Endothelial cell of umbilical vein (primary cell): ENCODE results near the gene CDH23.

Experiments
- EZH2 ChIP-seq: IDR thresholded peaks from 2 replicates; pipeline ENCODE4 v1.6.1; 2012; ENCODE audit warnings: borderline replicate concordance, low read depth, mild to moderate bottlenecking, moderate library complexity, low read length, inconsistent platforms; ENCODE audit not compliant: severe bottlenecking
- MAX ChIP-seq: IDR thresholded peaks from 2 replicates; pipeline ENCODE4 v1.6.1; 2011; ENCODE audit not compliant: insufficient read depth, insufficient read length
- POLR2A ChIP-seq: IDR thresholded peaks from 2 replicates; pipeline ENCODE4 v1.6.1; 2012; ENCODE audit warnings: low read depth, mild to moderate bottlenecking, control low read depth, low read length
- POLR2AphosphoS5 ChIP-seq: IDR thresholded peaks from 2 replicates; pipeline ENCODE4 v1.6.1; 2012; ENCODE audit warnings: low read depth, mild to moderate bottlenecking, control low read depth, low read length, moderate library complexity; ENCODE audit not compliant: insufficient read depth
- TF ChIP-seq, protein P1 (sequence below), 2 donors: IDR thresholded peaks; 1 replicate in 1 of 2; 2 replicates in 1 of 2; pipeline ENCODE4 v1.5.1; 2011; ENCODE audit warnings: low read length in 2 of 2, mild to moderate bottlenecking in 2 of 2, moderate library complexity in 2 of 2, control low read depth in 1 of 2, inconsistent platforms in 1 of 2, low read depth in 1 of 2; ENCODE audit not compliant: insufficient read depth in 1 of 2; ENCODE audit errors: extremely low read depth in 1 of 2

DNA sequence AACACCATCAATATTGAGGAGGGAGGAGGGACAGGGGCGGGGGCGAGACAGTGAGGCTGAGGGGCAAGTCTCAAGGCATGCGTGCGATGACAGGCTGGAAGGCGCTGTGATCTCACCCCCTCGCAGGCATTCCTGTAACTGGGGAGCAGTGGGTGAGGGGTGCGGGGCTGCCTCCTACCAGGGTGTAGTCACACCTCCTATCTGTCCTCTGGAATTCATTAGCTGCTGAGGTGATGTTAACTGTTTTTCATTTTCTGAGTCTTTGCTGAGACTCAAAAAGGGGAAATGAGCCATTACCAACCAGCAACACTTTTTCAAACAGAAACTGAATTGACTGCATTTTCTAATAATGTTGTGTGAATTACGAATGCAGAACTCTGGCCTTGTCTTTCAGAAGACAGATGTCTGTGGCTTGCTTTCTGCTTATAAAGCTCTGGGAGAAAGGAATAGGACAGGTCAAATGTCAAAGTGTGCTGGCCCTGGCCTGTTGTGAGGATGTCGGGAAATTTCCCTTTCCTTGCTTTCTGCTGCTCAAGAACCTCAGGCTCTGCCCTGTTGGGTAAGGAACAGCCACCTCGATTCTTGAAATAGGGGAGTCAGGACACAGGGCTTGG is 23.7 kb upstream of the CDH23 start:
- TF ChIP-seq EZH2 = no peak
- TF ChIP-seq, protein P1, sequence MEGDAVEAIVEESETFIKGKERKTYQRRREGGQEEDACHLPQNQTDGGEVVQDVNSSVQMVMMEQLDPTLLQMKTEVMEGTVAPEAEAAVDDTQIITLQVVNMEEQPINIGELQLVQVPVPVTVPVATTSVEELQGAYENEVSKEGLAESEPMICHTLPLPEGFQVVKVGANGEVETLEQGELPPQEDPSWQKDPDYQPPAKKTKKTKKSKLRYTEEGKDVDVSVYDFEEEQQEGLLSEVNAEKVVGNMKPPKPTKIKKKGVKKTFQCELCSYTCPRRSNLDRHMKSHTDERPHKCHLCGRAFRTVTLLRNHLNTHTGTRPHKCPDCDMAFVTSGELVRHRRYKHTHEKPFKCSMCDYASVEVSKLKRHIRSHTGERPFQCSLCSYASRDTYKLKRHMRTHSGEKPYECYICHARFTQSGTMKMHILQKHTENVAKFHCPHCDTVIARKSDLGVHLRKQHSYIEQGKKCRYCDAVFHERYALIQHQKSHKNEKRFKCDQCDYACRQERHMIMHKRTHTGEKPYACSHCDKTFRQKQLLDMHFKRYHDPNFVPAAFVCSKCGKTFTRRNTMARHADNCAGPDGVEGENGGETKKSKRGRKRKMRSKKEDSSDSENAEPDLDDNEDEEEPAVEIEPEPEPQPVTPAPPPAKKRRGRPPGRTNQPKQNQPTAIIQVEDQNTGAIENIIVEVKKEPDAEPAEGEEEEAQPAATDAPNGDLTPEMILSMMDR (IDR thresholded peaks at IDR 0.05; ENCODE audit: extremely low read depth in 1 of 2, insufficient read depth in 1 of 2, low read depth in 1 of 2, low read length in 2 of 2) = no peak
- no peak for TF ChIP-seq MAX
- TF ChIP-seq POLR2AphosphoS5 = no peak
- no peak for TF ChIP-seq POLR2A
